Epithelial cell of esophagus (primary cell): Measurements from ENCODE around the gene ZNF319.

ENCODE experiments used
- DNase-seq: peaks from one replicate; pipeline ENCODE4 v3.0.0; 2010; ENCODE audit warnings: low read depth
- H3K4me3 ChIP-seq: 2 replicates; pipeline ENCODE4 v1.5.1; 2011; ENCODE audit warnings: mild to moderate bottlenecking, low read length, control low read depth
- CTCF ChIP-seq: IDR thresholded peaks from 2 replicates; pipeline ENCODE4 v1.5.1; 2011; ENCODE audit warnings: low read depth, mild to moderate bottlenecking, low read length, control low read depth, inconsistent platforms; ENCODE audit not compliant: insufficient read depth; ENCODE audit errors: missing control alignments

The ZNF319 gene

GRCh38 chr16:58041628-58041955 lies 41.1 kb upstream of the ZNF319 start:
- DNase-seq: no peak
- no peak overlapping the region for H3K4me3 ChIP-seq
- TF ChIP-seq CTCF: no peak

- H3K4me3 ChIP-seq: no peak overlapping the region
- no peak for DNase-seq
- no peak for TF ChIP-seq CTCF
These were observed 40.6 kb upstream of the ZNF319 start for GRCh38 chr16:58040945-58041627.

- no peak for TF ChIP-seq CTCF
- DNase-seq: no peak
- no peak overlapping the region for H3K4me3 ChIP-seq
These were observed 40.0 kb upstream of the ZNF319 start for GRCh38 chr16:58040496-58040846.

GRCh38 chr16:58039829-58040495 lies 39.5 kb upstream of the ZNF319 start:
- no peak for DNase-seq
- no peak for TF ChIP-seq CTCF
- H3K4me3 ChIP-seq: no peak overlapping the region

- no peak for DNase-seq
- no peak for TF ChIP-seq CTCF
- no peak overlapping the region for H3K4me3 ChIP-seq
These were observed 37.8 kb upstream of the ZNF319 start for GRCh38 chr16:58038219-58038641.

GRCh38 chr16:58037365-58038057 lies 37.0 kb upstream of the ZNF319 start:
- TF ChIP-seq CTCF: no peak
- H3K4me3 ChIP-seq: no peak overlapping the region
- DNase-seq: no peak
